Heart left ventricle (tissue), 13 donors: ENCODE measurements around the gene USH1G.

Experiments used
- POLR2A ChIP-seq, 2 donors: fragments of 450-650 bp; IDR thresholded peaks; one replicate each; pipeline ENCODE4 v1.6.1; 2017; ENCODE audit warnings: antibody characterized with exemption in 2 of 2, mild to moderate bottlenecking in 2 of 2, moderate library complexity in 2 of 2
- TF ChIP-seq, protein P1 (sequence below), 12 donors: fragments of 200-600 bp; sonication (generic) in 4 of 12; IDR thresholded peaks; one replicate each; pipeline versions ENCODE4 v1.5.0 to v1.8.0; 2018 to 2022; ENCODE audit warnings: antibody characterized with exemption in 12 of 12, mild to moderate bottlenecking in 5 of 12
- donor health status: ischemic (EF 13 %, LVEDD 7.1; RV severe dilation, severe dysfunction).
- donor health status: DM: no; HTN: yes; CAD: no.
- donor health status: DM: no; HTN: no; CAD: no.
- donor health status: ischemic (EF 25% LVEDD 6.9; RV normal size, moderate dysfunction).
- donor health status: ischemic (EF 25% LVEDD 5.7; RV mildly dilated, moderate dysfunction).
- donor health status: ischemic (EF 35%, LVEDD 5.7; RV mildly dilated, moderate dysfunction).
- donor health status: nonischemic (EF 11% LVEDD 7.7; RV severe dilation, severe dysfunction).
- donor health status: DM: yes; HTN: yes; CAD: no.
- donor health status: PGD.
- donor health status: ischemic (EF 29% LVEDD 5.4; RV normal size, mild dysfunction).
- donor health status: nonischemic (EF 23%, LVEDD 6.1; RV moderate dilation, normal function).

DNA sequence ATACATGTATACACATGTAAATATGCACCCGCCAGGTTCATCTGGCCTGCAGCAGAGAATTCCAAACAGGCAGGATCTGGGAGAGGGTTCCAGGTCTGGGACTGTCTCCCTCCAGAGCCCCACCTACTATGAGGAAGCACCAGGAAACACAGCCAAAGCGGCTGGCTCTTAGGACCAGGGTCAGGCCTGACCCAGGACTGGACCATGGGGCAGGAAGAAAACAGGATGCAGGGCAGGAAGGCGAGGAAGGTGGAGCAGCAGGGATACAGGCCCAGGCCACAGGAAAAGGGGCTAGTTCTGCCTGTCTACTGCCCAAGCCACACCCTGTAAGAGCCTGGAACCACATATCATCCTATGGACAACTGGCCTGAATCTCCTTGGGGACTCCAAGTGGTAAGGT is 47.3 kb upstream of the USH1G start:
- TF ChIP-seq, protein P1, sequence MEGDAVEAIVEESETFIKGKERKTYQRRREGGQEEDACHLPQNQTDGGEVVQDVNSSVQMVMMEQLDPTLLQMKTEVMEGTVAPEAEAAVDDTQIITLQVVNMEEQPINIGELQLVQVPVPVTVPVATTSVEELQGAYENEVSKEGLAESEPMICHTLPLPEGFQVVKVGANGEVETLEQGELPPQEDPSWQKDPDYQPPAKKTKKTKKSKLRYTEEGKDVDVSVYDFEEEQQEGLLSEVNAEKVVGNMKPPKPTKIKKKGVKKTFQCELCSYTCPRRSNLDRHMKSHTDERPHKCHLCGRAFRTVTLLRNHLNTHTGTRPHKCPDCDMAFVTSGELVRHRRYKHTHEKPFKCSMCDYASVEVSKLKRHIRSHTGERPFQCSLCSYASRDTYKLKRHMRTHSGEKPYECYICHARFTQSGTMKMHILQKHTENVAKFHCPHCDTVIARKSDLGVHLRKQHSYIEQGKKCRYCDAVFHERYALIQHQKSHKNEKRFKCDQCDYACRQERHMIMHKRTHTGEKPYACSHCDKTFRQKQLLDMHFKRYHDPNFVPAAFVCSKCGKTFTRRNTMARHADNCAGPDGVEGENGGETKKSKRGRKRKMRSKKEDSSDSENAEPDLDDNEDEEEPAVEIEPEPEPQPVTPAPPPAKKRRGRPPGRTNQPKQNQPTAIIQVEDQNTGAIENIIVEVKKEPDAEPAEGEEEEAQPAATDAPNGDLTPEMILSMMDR (IDR thresholded peaks at IDR 0.05), result no peak
- no peak for TF ChIP-seq POLR2A (IDR thresholded peaks at IDR 0.05)
